ENCODE results near the gene IPCEF1. TPM values are rescaled to one million over a fixed set of nuclear protein-coding genes. Genes with fewer than 3 reads are reported as not detected.
A peak's percentile ranks its signal among the peaks of the same experiment; 100 is the strongest.

Gene IPCEF1
- total RNA-seq, 4 donors from 2014 or later = 0.63 to 5.3 (median 1.9) TPM

DNA sequence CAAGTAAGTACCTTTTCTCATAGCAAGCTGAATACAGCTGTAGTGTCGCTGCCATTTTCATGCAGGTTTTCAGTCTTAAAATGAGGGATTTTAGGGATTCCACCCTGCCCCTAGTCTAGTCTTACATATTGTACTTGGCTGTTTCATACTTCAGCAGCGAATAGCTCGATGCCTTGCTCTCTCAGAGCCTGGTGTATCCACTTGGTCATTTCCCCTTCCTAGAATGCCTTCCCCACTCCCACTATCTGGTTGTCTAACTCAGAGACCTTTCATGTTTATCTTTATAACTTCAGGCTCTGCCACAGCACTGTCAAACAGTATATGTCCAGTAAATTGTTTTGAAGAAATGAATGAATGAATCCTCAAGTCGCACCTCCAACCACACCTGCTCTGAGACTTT, 21.1 kb upstream of the IPCEF1 start:
- no peak for DNase-seq (ENCODE audit: low spot score in 2 of 2)
- 88 to 94% methylated on average over 4 of the region's 4 CpGs for WGBS, 2 donors
- peaks cover 0 to 11% (median 3%) of the 10 kb centered on the region in 4 donors for H3K4me1 ChIP-seq
- H3K27ac ChIP-seq = no peak overlapping the region
- no peaks in the 10 kb centered on the region for H3K36me3 ChIP-seq
- H3K9me3 ChIP-seq = no peaks in the 10 kb centered on the region
- no peak overlapping the region for H3K4me3 ChIP-seq
- TF ChIP-seq EP300 (IDR thresholded peaks at IDR 0.05) (no peak), POLR2A (IDR thresholded peaks at IDR 0.05) (no peak)
- no peaks in the 10 kb centered on the region for H3K27me3 ChIP-seq

DNA sequence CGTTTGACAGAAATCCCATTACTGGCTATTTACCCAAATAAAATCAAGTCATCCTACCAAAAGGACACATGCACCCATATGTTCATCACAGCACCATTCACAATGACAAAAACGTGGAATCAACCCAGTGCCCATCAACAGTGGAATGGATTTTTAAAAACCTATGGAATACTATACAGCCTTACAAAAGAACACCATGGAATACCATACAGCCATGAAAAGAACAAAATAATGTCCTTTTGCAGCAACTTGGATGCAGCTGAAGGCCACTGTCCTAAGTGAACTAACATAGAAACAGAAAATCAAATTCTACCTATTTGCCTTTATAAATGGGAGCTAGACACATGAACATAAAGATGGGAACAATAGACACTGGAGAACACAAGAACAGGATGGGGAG, 17.4 kb upstream of the IPCEF1 start:
- H3K27ac ChIP-seq = no peak overlapping the region
- TF ChIP-seq, protein P1, sequence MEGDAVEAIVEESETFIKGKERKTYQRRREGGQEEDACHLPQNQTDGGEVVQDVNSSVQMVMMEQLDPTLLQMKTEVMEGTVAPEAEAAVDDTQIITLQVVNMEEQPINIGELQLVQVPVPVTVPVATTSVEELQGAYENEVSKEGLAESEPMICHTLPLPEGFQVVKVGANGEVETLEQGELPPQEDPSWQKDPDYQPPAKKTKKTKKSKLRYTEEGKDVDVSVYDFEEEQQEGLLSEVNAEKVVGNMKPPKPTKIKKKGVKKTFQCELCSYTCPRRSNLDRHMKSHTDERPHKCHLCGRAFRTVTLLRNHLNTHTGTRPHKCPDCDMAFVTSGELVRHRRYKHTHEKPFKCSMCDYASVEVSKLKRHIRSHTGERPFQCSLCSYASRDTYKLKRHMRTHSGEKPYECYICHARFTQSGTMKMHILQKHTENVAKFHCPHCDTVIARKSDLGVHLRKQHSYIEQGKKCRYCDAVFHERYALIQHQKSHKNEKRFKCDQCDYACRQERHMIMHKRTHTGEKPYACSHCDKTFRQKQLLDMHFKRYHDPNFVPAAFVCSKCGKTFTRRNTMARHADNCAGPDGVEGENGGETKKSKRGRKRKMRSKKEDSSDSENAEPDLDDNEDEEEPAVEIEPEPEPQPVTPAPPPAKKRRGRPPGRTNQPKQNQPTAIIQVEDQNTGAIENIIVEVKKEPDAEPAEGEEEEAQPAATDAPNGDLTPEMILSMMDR (IDR thresholded peaks at IDR 0.05) = no peak
- no peak for TF ChIP-seq EP300 (IDR thresholded peaks at IDR 0.05)
- TF ChIP-seq POLR2A (IDR thresholded peaks at IDR 0.05) = no peak
- no peak overlapping the region for H3K4me3 ChIP-seq
- no peaks in the 10 kb centered on the region for H3K27me3 ChIP-seq
- H3K9me3 ChIP-seq = no peaks in the 10 kb centered on the region
- DNase-seq (ENCODE audit: low spot score in 2 of 2) = no peak
- no peaks in the 10 kb centered on the region for H3K36me3 ChIP-seq
- WGBS, 2 donors = 92 to 93% methylated on average over 2 of the region's 2 CpGs
- H3K4me1 ChIP-seq = peaks cover 0 to 14% (median 0%) of the 10 kb centered on the region in 4 donors

DNA sequence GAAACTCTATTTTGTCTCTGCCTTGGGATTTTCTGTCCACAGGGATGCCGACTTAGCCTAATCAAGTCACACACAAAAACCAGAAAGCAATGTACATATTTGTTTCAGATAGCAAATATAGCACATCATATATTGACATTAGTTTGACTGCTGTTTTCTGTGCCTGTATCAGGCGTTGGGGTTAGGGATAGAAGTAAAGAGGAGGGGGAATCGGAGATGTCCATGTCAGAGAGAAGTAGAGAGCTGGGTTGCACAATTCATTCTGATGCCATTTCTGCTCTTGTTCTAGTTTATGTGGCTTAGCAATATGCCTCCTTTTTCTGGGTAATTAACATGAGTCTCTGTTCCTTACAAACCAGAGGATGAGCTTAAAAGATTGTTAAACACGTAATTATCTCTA, 14.7 kb upstream of the IPCEF1 start:
- no peaks in the 10 kb centered on the region for H3K27me3 ChIP-seq
- 69 to 74% methylated on average over 4 of the region's 4 CpGs for WGBS, 2 donors
- H3K4me3 ChIP-seq = no peak overlapping the region
- DNase-seq (ENCODE audit: low spot score in 2 of 2) = no peak
- TF ChIP-seq, protein P1 (IDR thresholded peaks at IDR 0.05) = no peak
- TF ChIP-seq POLR2A (IDR thresholded peaks at IDR 0.05) (no peak), EP300 (IDR thresholded peaks at IDR 0.05) (no peak)
- H3K27ac ChIP-seq = peak overlapping the region in 2 of 4 donors; percentile 3 to 47
- no peaks in the 10 kb centered on the region for H3K36me3 ChIP-seq
- peaks cover 0 to 14% (median 0%) of the 10 kb centered on the region in 4 donors for H3K4me1 ChIP-seq
- no peaks in the 10 kb centered on the region for H3K9me3 ChIP-seq

DNA sequence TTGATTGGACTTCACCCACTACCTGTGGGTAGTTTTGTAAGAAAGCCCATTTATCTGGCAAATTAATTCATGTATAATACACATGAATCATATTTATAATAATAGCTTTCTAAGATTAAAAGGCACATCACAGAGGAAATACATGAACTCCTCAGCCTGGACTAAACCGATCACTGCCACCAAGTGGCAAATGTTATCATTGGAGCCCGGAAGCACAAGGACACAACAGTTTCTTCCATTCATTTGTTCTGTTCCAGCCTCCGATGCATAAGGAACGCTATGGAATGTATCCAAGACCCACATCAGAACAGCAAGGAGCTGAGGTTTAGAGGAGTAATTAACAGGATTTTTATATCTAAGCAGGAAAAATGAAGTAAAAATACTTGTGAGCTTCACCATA, 13.9 kb upstream of the IPCEF1 start:
- H3K9me3 ChIP-seq = no peaks in the 10 kb centered on the region
- 3 to 12% methylated on average over 4 of the region's 4 CpGs for WGBS, 2 donors
- DNase-seq (ENCODE audit: low spot score in 2 of 2) = no peak
- TF ChIP-seq, protein P1 (IDR thresholded peaks at IDR 0.05) = peak; percentile 25 to 54 (median 41)
- TF ChIP-seq POLR2A (IDR thresholded peaks at IDR 0.05) = no peak
- no peak for TF ChIP-seq EP300 (IDR thresholded peaks at IDR 0.05)
- no peaks in the 10 kb centered on the region for H3K36me3 ChIP-seq
- H3K27me3 ChIP-seq = no peaks in the 10 kb centered on the region
- H3K27ac ChIP-seq = peak overlapping the region in 2 of 4 donors; percentile 3 to 47
- H3K4me3 ChIP-seq = no peak overlapping the region
- peaks cover 0 to 14% (median 0%) of the 10 kb centered on the region in 4 donors for H3K4me1 ChIP-seq

DNA sequence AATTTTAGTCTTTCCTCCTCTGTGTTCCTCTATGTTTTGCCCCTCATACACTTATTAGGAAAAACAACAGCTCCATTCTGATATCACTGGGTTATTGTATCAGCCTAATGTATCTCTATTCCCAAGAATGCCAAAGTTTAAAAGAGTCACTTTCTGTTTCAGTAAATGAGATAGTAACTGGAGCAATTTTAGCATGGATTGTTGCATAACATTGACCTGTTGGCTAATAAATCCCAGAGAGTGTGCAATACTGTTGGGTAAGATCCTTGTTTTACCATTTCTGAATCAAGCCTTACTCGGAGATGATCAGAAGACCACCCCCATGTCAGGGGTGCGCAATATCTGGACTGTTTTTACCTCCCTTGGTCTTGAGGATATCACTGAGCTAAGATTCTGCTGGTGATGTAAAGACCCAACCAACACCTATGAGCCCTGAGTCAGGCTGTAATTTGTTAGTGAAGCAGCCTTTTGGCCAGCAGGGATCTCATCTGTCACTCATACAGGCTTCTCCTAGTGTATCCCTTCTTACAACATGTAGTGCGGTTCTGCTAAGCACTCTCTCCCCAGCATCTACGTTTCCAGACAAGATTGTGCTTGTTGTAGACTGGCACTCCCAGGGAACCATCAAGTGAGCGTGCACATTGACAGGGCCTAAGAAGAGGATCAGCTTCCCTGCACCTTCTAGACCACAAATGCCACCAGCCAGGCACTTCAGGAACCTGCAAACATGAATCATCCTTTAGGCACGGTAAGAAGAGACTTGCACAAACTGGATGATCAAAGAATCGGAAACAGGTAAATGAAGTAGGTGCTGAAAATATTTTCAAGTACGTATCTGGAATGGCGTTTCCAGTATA, 11.5 kb upstream of the IPCEF1 start:
- DNase-seq (ENCODE audit: low spot score in 2 of 2) = no peak
- no peaks in the 10 kb centered on the region for H3K9me3 ChIP-seq
- no peaks in the 10 kb centered on the region for H3K36me3 ChIP-seq
- no peak overlapping the region for H3K4me3 ChIP-seq
- H3K4me1 ChIP-seq = peaks cover 0 to 14% (median 0%) of the 10 kb centered on the region in 4 donors
- peak overlapping the region in 1 of 4 donors; percentile 60 for H3K27ac ChIP-seq
- WGBS, 2 donors = 75 to 83% methylated on average over 9 of the region's 9 CpGs
- TF ChIP-seq POLR2A (IDR thresholded peaks at IDR 0.05) = no peak
- peak in 1 of 2 donors; percentile 41 for TF ChIP-seq EP300 (IDR thresholded peaks at IDR 0.05)
- no peaks in the 10 kb centered on the region for H3K27me3 ChIP-seq

DNA sequence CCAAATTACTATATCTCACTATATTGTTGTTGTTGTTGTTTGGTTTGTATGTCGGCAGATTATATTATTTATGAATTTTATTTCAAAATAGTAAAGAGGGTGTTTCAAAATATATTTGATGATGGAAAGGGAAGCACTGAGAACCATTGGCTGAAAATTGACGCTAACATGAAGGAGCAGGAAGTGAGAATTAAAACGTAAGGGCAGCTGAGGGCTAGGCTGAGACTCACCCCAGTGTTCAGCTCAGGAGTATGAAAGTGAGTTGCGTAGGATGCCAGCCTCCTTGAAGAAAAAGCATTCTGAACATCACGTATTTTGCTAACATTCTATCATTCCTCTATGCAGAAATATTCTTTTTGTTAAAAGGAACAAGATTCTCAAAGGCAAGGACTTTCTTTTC, 10.7 kb upstream of the IPCEF1 start:
- H3K27me3 ChIP-seq = no peaks in the 10 kb centered on the region
- no peaks in the 10 kb centered on the region for H3K36me3 ChIP-seq
- H3K4me1 ChIP-seq = peaks cover 0 to 14% (median 0%) of the 10 kb centered on the region in 4 donors
- no peak overlapping the region for H3K4me3 ChIP-seq
- TF ChIP-seq, protein P1 (IDR thresholded peaks at IDR 0.05) = no peak
- TF ChIP-seq EP300 (IDR thresholded peaks at IDR 0.05) (no peak), POLR2A (IDR thresholded peaks at IDR 0.05) (no peak)
- WGBS, 2 donors = 79 to 81% methylated on average over 5 of the region's 5 CpGs
- H3K9me3 ChIP-seq = no peaks in the 10 kb centered on the region
- no peak for DNase-seq (ENCODE audit: low spot score in 2 of 2)
- H3K27ac ChIP-seq = peak overlapping the region in 1 of 4 donors; percentile 60

All from tibial nerve (tissue), 4 donors.